PFSK-1 (cell line): ENCODE data around the gene S100A10.

Source experiments
- POLR2AphosphoS5 ChIP-seq: IDR thresholded peaks from 2 replicates; pipeline ENCODE4 v1.6.1; 2012; ENCODE audit warnings: low read depth, mild to moderate bottlenecking, control low read depth, low read length, moderate library complexity
- SIN3A ChIP-seq: IDR thresholded peaks from 2 replicates; pipeline ENCODE4 v1.6.1; 2012; ENCODE audit warnings: mild to moderate bottlenecking, low read length, moderate library complexity, borderline replicate concordance; ENCODE audit not compliant: insufficient read depth
- TAF1 ChIP-seq: IDR thresholded peaks from 2 replicates; pipeline ENCODE4 v1.6.1; 2012; ENCODE audit warnings: low read length, control low read depth, borderline replicate concordance; ENCODE audit not compliant: insufficient read depth

DNA sequence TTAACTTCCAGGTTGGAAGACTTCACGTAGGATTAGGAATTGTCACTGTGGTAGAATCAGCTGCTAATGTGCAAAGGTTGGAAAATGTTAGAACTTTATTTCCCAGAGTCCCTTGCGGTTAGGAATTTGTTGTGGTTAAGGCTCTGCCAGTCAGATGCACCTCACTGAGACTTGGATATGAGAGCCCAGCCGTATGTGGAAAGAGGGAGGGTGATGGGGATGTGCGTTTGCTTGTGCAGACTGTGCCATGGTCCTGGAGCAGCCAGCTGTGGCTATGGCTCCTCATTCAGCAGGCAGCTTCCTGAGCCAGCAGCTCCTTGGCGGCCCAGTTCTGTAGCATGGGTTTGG, 12.5 kb downstream of the S100A10 start:
- no peak for TF ChIP-seq POLR2AphosphoS5
- no peak for TF ChIP-seq SIN3A
- TF ChIP-seq TAF1 = no peak
